WTC11 (cell line): ENCODE measurements around the gene ARHGAP18.

ENCODE experiments used
- NFYB ChIP-seq: sonication (generic); formaldehyde crosslinking; conservative IDR thresholded peaks from 2 replicates; pipeline ENCODE4 v1.8.0; 2022; ENCODE audit warnings: low read depth, missing genetic modification reagents
- NR2C2 ChIP-seq: sonication (generic); formaldehyde crosslinking; IDR thresholded peaks from 2 replicates; pipeline ENCODE4 v1.8.0; 2022; ENCODE audit warnings: mild to moderate bottlenecking, missing genetic modification reagents
- NR3C1 ChIP-seq: sonication (generic); formaldehyde crosslinking; conservative IDR thresholded peaks from 2 replicates; pipeline ENCODE4 v1.8.1; 2023; ENCODE audit warnings: low read depth, mild to moderate bottlenecking, missing genetic modification reagents
- SP1 ChIP-seq: sonication (generic); formaldehyde crosslinking; conservative IDR thresholded peaks from 2 replicates; pipeline ENCODE4 v1.8.1; 2022; ENCODE audit warnings: missing genetic modification reagents
- TEAD4 ChIP-seq: sonication (generic); formaldehyde crosslinking; IDR thresholded peaks from 2 replicates; pipeline ENCODE4 v1.8.0; 2022; ENCODE audit warnings: mild to moderate bottlenecking, missing genetic modification reagents
- TF ChIP-seq, protein P1 (sequence below): fragments of 200-600 bp; IDR thresholded peaks from 2 replicates; pipeline ENCODE4 v1.8.0; 2022; ENCODE audit warnings: antibody characterized with exemption
- TF ChIP-seq, protein P2 (sequence below): fragments of 250-450 bp; sonication (Bioruptor Pico); IDR thresholded peaks from 2 replicates; pipeline ENCODE4 v1.9.0; 2021; ENCODE audit warnings: mild to moderate bottlenecking
- TF ChIP-seq, protein P3 (sequence below): sonication (generic); formaldehyde crosslinking; IDR thresholded peaks from 2 replicates; pipeline ENCODE4 v1.8.0; 2022; ENCODE audit warnings: mild to moderate bottlenecking, missing genetic modification reagents

DNA sequence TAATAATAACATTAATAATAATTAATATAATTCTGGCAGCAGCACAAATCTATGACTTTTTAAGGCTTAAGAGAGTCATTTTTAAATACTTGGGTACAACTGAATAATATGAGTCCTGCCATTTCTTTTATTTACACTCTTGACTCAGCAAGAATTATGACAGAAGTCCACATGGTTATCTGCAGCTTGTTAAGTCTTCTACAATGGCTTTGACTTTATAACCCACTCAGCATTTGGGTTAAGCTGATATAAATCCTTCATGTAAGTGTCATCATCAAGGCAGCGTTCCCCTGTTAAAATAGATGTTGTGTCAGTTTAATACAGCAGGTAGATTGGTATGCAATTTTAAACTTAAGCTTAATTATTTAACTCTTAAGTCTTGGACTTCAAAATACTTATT, 131.7 kb downstream of the ARHGAP18 start:
- no peak for TF ChIP-seq NFYB
- no peak for TF ChIP-seq SP1 (CRISPR knock-in tag)
- TF ChIP-seq, protein P1, sequence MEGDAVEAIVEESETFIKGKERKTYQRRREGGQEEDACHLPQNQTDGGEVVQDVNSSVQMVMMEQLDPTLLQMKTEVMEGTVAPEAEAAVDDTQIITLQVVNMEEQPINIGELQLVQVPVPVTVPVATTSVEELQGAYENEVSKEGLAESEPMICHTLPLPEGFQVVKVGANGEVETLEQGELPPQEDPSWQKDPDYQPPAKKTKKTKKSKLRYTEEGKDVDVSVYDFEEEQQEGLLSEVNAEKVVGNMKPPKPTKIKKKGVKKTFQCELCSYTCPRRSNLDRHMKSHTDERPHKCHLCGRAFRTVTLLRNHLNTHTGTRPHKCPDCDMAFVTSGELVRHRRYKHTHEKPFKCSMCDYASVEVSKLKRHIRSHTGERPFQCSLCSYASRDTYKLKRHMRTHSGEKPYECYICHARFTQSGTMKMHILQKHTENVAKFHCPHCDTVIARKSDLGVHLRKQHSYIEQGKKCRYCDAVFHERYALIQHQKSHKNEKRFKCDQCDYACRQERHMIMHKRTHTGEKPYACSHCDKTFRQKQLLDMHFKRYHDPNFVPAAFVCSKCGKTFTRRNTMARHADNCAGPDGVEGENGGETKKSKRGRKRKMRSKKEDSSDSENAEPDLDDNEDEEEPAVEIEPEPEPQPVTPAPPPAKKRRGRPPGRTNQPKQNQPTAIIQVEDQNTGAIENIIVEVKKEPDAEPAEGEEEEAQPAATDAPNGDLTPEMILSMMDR: no peak
- no peak for TF ChIP-seq NR2C2 (CRISPR knock-in tag)
- TF ChIP-seq, protein P2, sequence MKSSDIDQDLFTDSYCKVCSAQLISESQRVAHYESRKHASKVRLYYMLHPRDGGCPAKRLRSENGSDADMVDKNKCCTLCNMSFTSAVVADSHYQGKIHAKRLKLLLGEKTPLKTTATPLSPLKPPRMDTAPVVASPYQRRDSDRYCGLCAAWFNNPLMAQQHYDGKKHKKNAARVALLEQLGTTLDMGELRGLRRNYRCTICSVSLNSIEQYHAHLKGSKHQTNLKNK: no peak
- no peak for TF ChIP-seq TEAD4 (CRISPR knock-in tag)
- TF ChIP-seq NR3C1 (CRISPR knock-in tag): no peak
- TF ChIP-seq, protein P3, sequence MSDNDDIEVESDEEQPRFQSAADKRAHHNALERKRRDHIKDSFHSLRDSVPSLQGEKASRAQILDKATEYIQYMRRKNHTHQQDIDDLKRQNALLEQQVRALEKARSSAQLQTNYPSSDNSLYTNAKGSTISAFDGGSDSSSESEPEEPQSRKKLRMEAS: no peak
